ENCODE results near the gene VIPR1. TPM values are rescaled to one million over a fixed set of nuclear protein-coding genes. Genes with fewer than 3 reads are reported as not detected.
"Not testable (repeated sequence)": the region's sequence is repeated elsewhere in the genome, so short reads cannot be mapped to it uniquely, and the experiment has no call there.

The VIPR1 gene
- total RNA-seq, 2 experiments from 2014 or later = 5.9 to 6.5 TPM

GRCh38 chr3:42541079-42541478 lies 38.6 kb downstream of the VIPR1 start:
- no peak for DNase-seq
- CTCF ChIA-PET = interaction anchor here (1.3 to 3.0 kb wide), 3 partner anchors 11 to 40 kb away, joined by 3 to 30 read pairs (median 13); partner anchors contain the start of gene VIPR1
- H3K9me3 Mint-ChIP-seq = no peaks in the 10 kb centered on the region
- H3K36me3 Mint-ChIP-seq = no peaks in the 10 kb centered on the region
- intact Hi-C loops (cut with micrococcal nuclease) = no loop called here
- POLR2A ChIA-PET = no interaction called here
- H3K4me1 Mint-ChIP-seq (ENCODE audit: low read depth) = peaks cover 7% of the 10 kb centered on the region
- no peak overlapping the region for H3K4me3 Mint-ChIP-seq
- no peak overlapping the region for H3K27ac Mint-ChIP-seq
- no peaks in the 10 kb centered on the region for H3K27me3 Mint-ChIP-seq

DNA sequence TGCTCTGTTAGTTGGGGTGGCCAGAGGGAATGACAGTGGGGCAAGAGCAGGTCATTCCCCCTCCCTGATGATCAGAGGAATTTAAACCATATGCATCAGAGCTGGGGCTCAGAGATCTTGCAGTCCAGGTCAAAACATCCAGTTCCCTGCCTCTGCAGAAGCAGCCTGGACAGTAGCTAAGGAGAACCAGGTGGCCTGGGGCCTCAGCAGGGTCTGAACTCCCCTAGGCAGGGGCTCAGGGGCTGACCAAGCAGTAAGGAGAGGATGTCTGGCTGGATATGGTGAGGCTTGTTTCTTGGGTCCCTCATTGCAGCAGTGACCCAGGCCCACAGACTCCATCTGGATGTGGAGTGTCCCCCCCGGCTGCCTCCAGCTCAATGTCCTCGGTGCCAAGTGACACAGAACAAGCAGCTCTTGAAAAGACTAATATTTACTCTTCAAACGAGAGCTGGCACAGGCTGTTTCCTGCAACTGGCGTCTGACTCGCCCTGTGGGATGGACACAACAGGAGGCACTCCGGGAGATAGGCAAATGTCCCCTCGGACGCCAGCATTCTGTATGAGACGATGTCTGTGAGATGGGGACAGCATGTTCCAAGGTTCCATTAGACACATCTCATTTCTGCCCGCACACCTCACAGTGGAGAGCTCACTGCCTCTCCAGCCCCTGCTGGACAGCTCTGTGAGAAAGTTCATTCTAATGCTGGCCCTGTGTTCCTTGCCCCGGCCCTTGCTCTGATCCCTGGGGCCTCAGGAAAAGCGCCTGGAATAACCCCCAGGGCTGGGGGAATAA lies 42.2 kb downstream of the VIPR1 start:
- CTCF ChIA-PET = interaction anchor here (0.7 to 8.9 kb wide), 6 partner anchors 8 to 203 kb away, joined by 3 to 76 read pairs (median 8); partner anchors contain the start of gene VIPR1
- no peak for DNase-seq
- POLR2A ChIA-PET = interaction anchor here (0.6 kb wide), 1 partner anchor 110 kb away, joined by 3 read pairs; no protein-coding TSS in a partner anchor
- H3K9me3 Mint-ChIP-seq = no peaks in the 10 kb centered on the region
- peaks cover 4% of the 10 kb centered on the region for H3K36me3 Mint-ChIP-seq
- H3K4me3 Mint-ChIP-seq = no peak overlapping the region
- intact Hi-C loops (cut with micrococcal nuclease) = no loop called here
- H3K27me3 Mint-ChIP-seq = no peaks in the 10 kb centered on the region
- H3K27ac Mint-ChIP-seq = no peak overlapping the region
- no peaks in the 10 kb centered on the region for H3K4me1 Mint-ChIP-seq (ENCODE audit: low read depth)

- Mint-ChIP-seq H3K9me3 (no peaks in the 10 kb centered on the region), H3K27ac (no peak overlapping the region), H3K27me3 (no peaks in the 10 kb centered on the region), H3K36me3 (peaks cover 5% of the 10 kb centered on the region), H3K4me1 (ENCODE audit: low read depth) (peaks cover under 1% of the 10 kb centered on the region), H3K4me3 (no peak overlapping the region)
- POLR2A ChIA-PET = interaction anchor here (0.6 kb wide), 2 partner anchors 12 to 109 kb away, joined by 3 to 5 read pairs; no protein-coding TSS in a partner anchor
- intact Hi-C loops (cut with micrococcal nuclease) = no loop called here
- no peak for DNase-seq
- CTCF ChIA-PET = interaction anchor here (0.7 to 8.9 kb wide), 5 partner anchors 10 to 202 kb away, joined by 3 to 76 read pairs (median 3); partner anchors contain the start of gene VIPR1
Observed at GRCh38 chr3:42545284-42545900, 42.9 kb downstream of the VIPR1 start.

- no peaks in the 10 kb centered on the region for H3K9me3 Mint-ChIP-seq
- ChIA-PET POLR2A (no interaction called here), CTCF (interaction anchor here (0.6 to 8.9 kb wide), 24 partner anchors 11 to 385 kb away, joined by 3 to 76 read pairs (median 4); partner anchors contain the start of genes NKTR and VIPR1)
- no peak for DNase-seq
- peaks cover 5% of the 10 kb centered on the region for H3K4me1 Mint-ChIP-seq (ENCODE audit: low read depth)
- no peaks in the 10 kb centered on the region for H3K27me3 Mint-ChIP-seq
- H3K27ac Mint-ChIP-seq = no peak overlapping the region
- H3K36me3 Mint-ChIP-seq = peaks cover 9% of the 10 kb centered on the region
- intact Hi-C loops (cut with micrococcal nuclease) = no loop called here
- no peak overlapping the region for H3K4me3 Mint-ChIP-seq
Observed at GRCh38 chr3:42546691-42547213, 44.3 kb downstream of the VIPR1 start.

DNA sequence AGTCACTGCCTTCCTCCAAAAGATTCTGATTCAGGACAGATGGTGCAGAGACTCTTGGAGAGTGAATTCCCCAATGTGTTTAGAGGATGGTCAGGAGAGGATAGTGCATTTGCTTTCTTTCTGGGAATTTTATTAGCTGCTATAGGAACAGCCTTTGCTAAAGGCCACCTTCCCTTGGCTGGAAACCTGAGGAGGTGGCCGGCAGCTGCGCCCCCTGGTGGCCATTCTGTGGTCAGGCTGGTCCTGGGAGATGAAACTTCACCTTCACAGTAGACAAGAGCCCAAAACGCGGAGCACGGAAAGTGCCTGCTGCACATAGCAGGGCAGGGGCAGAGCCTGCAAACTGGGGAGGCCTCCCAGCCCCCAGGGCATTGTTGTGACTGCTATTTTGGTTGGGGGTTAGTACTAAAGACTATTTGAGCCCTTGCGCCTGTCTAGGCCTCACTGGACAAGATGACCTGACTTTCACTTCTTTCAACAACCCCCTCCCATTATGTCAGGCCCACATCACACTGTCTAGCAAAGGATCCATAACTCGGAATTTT lies 45.0 kb downstream of the VIPR1 start:
- POLR2A ChIA-PET = no interaction called here
- Mint-ChIP-seq H3K4me1 (ENCODE audit: low read depth) (peaks cover 5% of the 10 kb centered on the region), H3K9me3 (no peaks in the 10 kb centered on the region), H3K36me3 (peaks cover 9% of the 10 kb centered on the region), H3K27me3 (no peaks in the 10 kb centered on the region), H3K27ac (no peak overlapping the region), H3K4me3 (no peak overlapping the region)
- intact Hi-C loops (cut with micrococcal nuclease) = no loop called here
- CTCF ChIA-PET = interaction anchor here (0.6 to 8.9 kb wide), 27 partner anchors 8 to 385 kb away, joined by 3 to 76 read pairs (median 4); partner anchors contain the start of genes NKTR and VIPR1
- DNase-seq = peak; percentile 74

- CTCF ChIA-PET = interaction anchor here (0.8 to 8.9 kb wide), 9 partner anchors 10 to 302 kb away, joined by 3 to 76 read pairs (median 4); partner anchors contain the start of gene VIPR1
- Mint-ChIP-seq H3K27me3 (no peaks in the 10 kb centered on the region), H3K9me3 (no peaks in the 10 kb centered on the region), H3K36me3 (peaks cover 22% of the 10 kb centered on the region), H3K4me3 (no peak overlapping the region), H3K27ac (no peak overlapping the region), H3K4me1 (ENCODE audit: low read depth) (peaks cover 15% of the 10 kb centered on the region)
- DNase-seq = no peak
- POLR2A ChIA-PET = interaction anchor here (1.4 kb wide), 1 partner anchor 33 kb away, joined by 3 read pairs; no protein-coding TSS in a partner anchor
- intact Hi-C loops (cut with micrococcal nuclease) = no loop called here
Observed at GRCh38 chr3:42549131-42549530, 46.7 kb downstream of the VIPR1 start.

DNA sequence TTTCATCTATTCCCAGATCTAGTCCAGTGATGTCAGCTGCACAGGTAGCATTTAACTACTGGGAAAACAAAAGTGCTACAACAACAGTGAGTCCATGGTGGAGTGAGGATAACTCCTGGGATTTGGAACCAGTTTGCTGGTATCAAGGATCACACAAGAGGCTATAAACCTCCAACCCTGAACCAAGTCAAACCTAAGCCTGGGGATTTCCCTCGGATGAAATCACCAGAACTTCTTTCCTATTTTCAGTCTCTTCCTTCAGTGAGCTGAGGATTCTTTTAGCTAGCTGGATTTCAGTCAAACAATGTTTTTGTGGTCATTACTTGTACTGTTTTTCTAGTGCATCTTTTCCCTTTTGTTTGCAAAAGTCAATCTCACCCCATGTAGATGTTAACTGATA lies 47.8 kb downstream of the VIPR1 start:
- ChIA-PET CTCF (interaction anchor here (0.8 to 8.9 kb wide), 6 partner anchors 9 to 303 kb away, joined by 3 to 76 read pairs (median 3); no protein-coding TSS in a partner anchor), POLR2A (interaction anchor here (1.4 kb wide), 1 partner anchor 32 kb away, joined by 3 read pairs; no protein-coding TSS in a partner anchor)
- intact Hi-C loops (cut with micrococcal nuclease) = no loop called here
- Mint-ChIP-seq H3K27ac (no peak overlapping the region), H3K27me3 (no peaks in the 10 kb centered on the region), H3K4me3 (no peak overlapping the region), H3K36me3 (peaks cover 27% of the 10 kb centered on the region), H3K9me3 (no peaks in the 10 kb centered on the region), H3K4me1 (ENCODE audit: low read depth) (peaks cover 15% of the 10 kb centered on the region)
- DNase-seq = no peak

DNA sequence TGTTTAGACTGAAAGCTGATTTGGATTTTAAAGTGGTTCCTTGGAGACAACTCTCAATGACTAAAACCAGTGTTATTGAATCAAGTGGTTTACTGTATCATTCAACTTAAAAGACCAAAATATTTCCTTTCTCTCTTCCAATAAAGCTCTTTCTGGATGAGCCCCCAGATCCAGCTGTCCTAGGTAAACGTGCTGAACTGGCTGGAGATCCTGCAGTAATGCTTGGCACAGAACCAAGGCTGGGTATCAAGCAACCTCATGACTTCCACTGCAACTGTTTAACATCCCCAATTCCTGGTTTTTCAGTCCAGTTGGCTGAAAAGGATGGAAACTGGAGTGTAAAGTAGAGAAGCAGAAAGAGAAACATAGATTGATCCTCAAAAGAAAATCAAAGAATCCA lies 50.4 kb downstream of the VIPR1 start:
- H3K27ac Mint-ChIP-seq = no peak overlapping the region
- no peak for DNase-seq
- H3K27me3 Mint-ChIP-seq = no peaks in the 10 kb centered on the region
- intact Hi-C loops (cut with micrococcal nuclease) = no loop called here
- H3K4me1 Mint-ChIP-seq (ENCODE audit: low read depth) = peaks cover 39% of the 10 kb centered on the region
- H3K4me3 Mint-ChIP-seq = no peak overlapping the region
- CTCF ChIA-PET = interaction anchor here (0.7 to 8.9 kb wide), 7 partner anchors 9 to 1201 kb away, joined by 3 to 76 read pairs (median 5); partner anchors contain the start of gene VIPR1
- H3K36me3 Mint-ChIP-seq = peaks cover 45% of the 10 kb centered on the region
- POLR2A ChIA-PET = no interaction called here
- no peaks in the 10 kb centered on the region for H3K9me3 Mint-ChIP-seq

- H3K36me3 Mint-ChIP-seq = peaks cover 51% of the 10 kb centered on the region
- peak; percentile 57 for DNase-seq
- CTCF ChIA-PET = interaction anchor here (0.5 kb wide), 1 partner anchor 387 kb away, joined by 3 read pairs; no protein-coding TSS in a partner anchor
- intact Hi-C loops (cut with micrococcal nuclease) = loop anchor here (1.0 to 5.0 kb wide), 5 partner anchors 26 to 475 kb away; partner anchors contain the start of gene NKTR
- H3K27ac Mint-ChIP-seq = peak overlapping the region; percentile 93
- POLR2A ChIA-PET = no interaction called here
- H3K4me3 Mint-ChIP-seq = no peak overlapping the region
- no peaks in the 10 kb centered on the region for H3K27me3 Mint-ChIP-seq
- H3K4me1 Mint-ChIP-seq (ENCODE audit: low read depth) = peaks cover 37% of the 10 kb centered on the region
- no peaks in the 10 kb centered on the region for H3K9me3 Mint-ChIP-seq
Observed at GRCh38 chr3:42556089-42556632, 53.7 kb downstream of the VIPR1 start.

DNA sequence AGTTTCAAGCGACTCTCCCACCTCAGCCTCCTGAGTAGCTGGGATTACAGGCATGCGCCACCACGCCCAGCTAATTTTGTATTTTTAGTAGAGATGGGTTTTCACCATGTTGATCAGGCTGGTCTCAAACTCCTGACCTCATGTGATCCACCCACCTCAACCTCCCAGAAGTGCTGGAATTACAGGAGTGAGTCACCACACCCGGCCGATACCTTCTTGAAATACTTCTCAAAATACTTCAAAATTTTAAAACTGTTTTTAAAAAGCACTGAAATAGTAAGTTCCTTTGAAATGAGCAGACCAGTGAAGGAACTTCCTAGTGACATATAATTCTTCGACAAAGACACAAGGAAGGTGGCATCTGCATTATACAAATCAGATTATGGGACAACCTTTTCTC lies 54.4 kb downstream of the VIPR1 start:
- Mint-ChIP-seq H3K4me1 (ENCODE audit: low read depth) (peaks cover 40% of the 10 kb centered on the region), H3K36me3 (peaks cover 50% of the 10 kb centered on the region), H3K27ac (peak overlapping the region; percentile 93)
- H3K4me3 Mint-ChIP-seq, H3K27me3 Mint-ChIP-seq, POLR2A ChIA-PET, H3K9me3 Mint-ChIP-seq: not testable (repeated sequence)
- CTCF ChIA-PET = interaction anchor here (1.3 kb wide), 1 partner anchor 55 kb away, joined by 4 read pairs; the partner anchor contains the start of gene VIPR1
- intact Hi-C loops (cut with micrococcal nuclease) = loop anchor here (1.0 to 5.0 kb wide), 5 partner anchors 25 to 476 kb away; partner anchors contain the start of gene NKTR
- peak; percentile 37 for DNase-seq

- ChIA-PET POLR2A (interaction anchor here (0.6 kb wide), 1 partner anchor 12 kb away, joined by 5 read pairs; no protein-coding TSS in a partner anchor), CTCF (interaction anchor here (1.3 kb wide), 1 partner anchor 56 kb away, joined by 4 read pairs; the partner anchor contains the start of gene VIPR1)
- Mint-ChIP-seq H3K9me3 (no peaks in the 10 kb centered on the region), H3K27ac (no peak overlapping the region), H3K4me1 (ENCODE audit: low read depth) (peaks cover 45% of the 10 kb centered on the region), H3K27me3 (no peaks in the 10 kb centered on the region), H3K4me3 (no peak overlapping the region), H3K36me3 (peaks cover 47% of the 10 kb centered on the region)
- intact Hi-C loops (cut with micrococcal nuclease) = loop anchor here (2.0 to 5.0 kb wide), 3 partner anchors 43 to 477 kb away; partner anchors contain the start of gene NKTR
- peak; percentile 27 for DNase-seq
Observed at GRCh38 chr3:42557854-42558253, 55.4 kb downstream of the VIPR1 start.

All from activated CD4-positive, alpha-beta memory T cell treated with anti-CD3 and anti-CD28 coated beads for 36 hours (primary cell).